Uterus (tissue), 4 donors: ENCODE data around the gene DTX2. TPM values are rescaled to one million over a fixed set of nuclear protein-coding genes. Genes with fewer than 3 reads are reported as not detected.
"Not testable (repeated sequence)": the region's sequence is repeated elsewhere in the genome, so short reads cannot be mapped to it uniquely, and the experiment has no call there.

Source experiments
- DNase-seq, 2 donors: peaks; one replicate each; pipeline ENCODE4 v3.0.0-alpha.2; 2019 to 2020
- H3K27ac ChIP-seq, 2 donors: fragments of 200-600 bp; sonication (generic); 1 replicate in 1 of 2; 2 replicates in 1 of 2; pipeline ENCODE4 v1.5.1; 2016 to 2018
- H3K27me3 ChIP-seq, 2 donors: fragments of 200-600 bp; sonication (generic); one replicate each; pipeline ENCODE4 v1.5.1; 2018 to 2019; ENCODE audit warnings: control low read depth in 1 of 2
- H3K36me3 ChIP-seq, 2 donors: fragments of 200-600 bp; sonication (generic); one replicate each; pipeline ENCODE4 v1.5.1; 2019; ENCODE audit warnings: control low read depth in 1 of 2
- H3K4me1 ChIP-seq, 2 donors: fragments of 200-600 bp; sonication (generic); one replicate each; pipeline ENCODE4 v1.5.1; 2018 to 2019; ENCODE audit warnings: control low read depth in 1 of 2
- H3K4me3 ChIP-seq, 2 donors: fragments of 200-600 bp; sonication (generic); 1 replicate in 1 of 2; 2 replicates in 1 of 2; pipeline ENCODE4 v1.5.1; 2018 to 2019; ENCODE audit warnings: mild to moderate bottlenecking in 1 of 2
- H3K9me3 ChIP-seq, 2 donors: fragments of 200-600 bp; sonication (generic); one replicate each; pipeline ENCODE4 v1.5.1; 2019; ENCODE audit warnings: control low read depth in 1 of 2
- intact Hi-C: fragments of 100-400 bp; cut with DNase I; formaldehyde crosslinking; loops from one replicate; pipeline ENCODE4 v1.15.1; 2023; ENCODE audit warnings: low total_unique reads
- total RNA-seq, 4 donors: library from RNA; depleted of rRNA in 3 of 4; stranded (reverse); fragments of >200 nt in 3 of 4; gene quantifications; one replicate each; pipeline versions ENCODE4 v1.1.0 to v1.2.4, GENCODE V29; 2014 to 2023
- donor health status: DM: yes; HTN: yes; CAD: no.

Gene DTX2
- total RNA-seq, 4 donors from 2014 or later, result 6.9 to 41.5 (median 25.5) TPM

DNA sequence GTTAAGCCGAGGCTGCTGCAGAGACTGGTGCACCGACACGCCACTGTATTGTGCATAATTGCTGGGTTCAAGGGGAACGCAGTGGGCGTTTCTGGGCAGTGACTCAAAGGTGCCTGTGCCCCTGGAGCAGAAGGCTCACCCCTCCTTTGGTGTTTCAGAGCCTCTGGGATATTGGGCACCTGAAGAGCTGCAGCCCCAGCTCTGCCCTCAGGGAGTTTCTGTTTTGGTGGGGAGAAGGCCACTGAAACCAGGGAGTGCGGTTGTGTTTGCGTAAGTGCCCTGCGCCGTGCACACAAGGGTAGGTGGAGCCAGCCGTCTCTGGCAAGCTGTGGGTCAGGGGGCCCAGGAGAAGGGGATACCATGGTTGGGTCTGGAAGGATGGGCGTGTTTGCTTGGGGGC, 14.8 kb downstream of the DTX2 start:
- intact Hi-C loops, H3K27ac ChIP-seq, H3K4me1 ChIP-seq, H3K4me3 ChIP-seq, H3K27me3 ChIP-seq, DNase-seq, H3K9me3 ChIP-seq, H3K36me3 ChIP-seq: not testable (repeated sequence)

DNA sequence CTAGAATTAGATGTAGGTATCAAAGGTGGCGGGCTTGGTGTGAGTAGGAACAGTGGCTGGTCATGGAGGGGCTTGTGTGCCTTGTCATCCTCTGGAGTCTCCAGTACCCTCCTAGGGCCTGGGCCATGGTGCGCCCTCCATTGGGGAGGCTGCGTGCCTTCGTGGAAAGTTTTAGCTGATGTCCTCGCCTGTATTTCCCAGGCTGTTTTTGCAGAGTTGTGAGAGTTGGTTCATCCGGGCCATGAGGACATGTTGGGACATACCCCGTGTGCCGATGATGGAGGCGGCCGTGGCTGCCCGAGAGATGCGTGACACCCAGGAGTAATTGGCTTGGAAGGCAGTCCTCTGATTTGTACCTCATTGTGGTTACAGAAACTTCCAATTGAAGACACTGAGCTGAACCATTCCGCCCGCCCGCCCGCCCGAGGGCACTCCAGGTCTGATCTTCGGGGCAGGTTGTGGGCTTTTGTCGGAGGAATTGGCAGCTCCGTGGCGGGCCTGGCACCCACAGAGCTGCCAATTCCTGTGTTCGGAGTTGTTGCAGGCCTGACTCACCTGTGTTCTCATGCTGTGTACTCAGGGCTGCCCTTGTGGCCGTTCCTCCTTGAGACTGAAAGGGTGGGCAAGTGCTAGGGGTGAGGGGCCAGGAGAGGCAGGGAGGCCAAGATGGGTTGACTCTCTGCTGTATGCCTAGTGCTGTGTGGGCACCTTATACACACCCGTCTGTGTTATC, 15.4 kb downstream of the DTX2 start:
- intact Hi-C loops, H3K4me1 ChIP-seq, H3K4me3 ChIP-seq, H3K27ac ChIP-seq, DNase-seq, H3K9me3 ChIP-seq, H3K27me3 ChIP-seq, H3K36me3 ChIP-seq: not testable (repeated sequence)

DNA sequence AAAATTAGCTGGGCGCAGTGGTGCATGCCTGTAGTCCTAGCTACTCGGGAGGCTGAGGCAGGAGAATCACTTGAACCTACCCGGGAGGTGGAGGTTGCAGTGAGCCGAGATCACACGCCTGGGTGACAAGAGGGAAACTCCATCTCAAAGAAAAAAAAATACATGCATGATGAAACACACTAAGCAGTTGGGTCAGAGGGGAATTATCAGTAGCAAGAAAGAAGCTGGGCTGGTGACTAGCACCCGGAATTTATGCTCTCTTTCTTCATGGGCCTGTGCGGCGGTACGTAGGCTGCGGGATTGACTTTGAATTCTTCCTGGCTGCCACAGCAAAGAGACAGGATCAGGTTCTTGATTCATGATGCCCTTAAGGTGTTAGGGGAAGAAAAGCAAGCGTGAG, 18.1 kb downstream of the DTX2 start:
- H3K4me1 ChIP-seq, DNase-seq, H3K27me3 ChIP-seq, H3K27ac ChIP-seq, H3K9me3 ChIP-seq, H3K4me3 ChIP-seq, intact Hi-C loops, H3K36me3 ChIP-seq: not testable (repeated sequence)

DNA sequence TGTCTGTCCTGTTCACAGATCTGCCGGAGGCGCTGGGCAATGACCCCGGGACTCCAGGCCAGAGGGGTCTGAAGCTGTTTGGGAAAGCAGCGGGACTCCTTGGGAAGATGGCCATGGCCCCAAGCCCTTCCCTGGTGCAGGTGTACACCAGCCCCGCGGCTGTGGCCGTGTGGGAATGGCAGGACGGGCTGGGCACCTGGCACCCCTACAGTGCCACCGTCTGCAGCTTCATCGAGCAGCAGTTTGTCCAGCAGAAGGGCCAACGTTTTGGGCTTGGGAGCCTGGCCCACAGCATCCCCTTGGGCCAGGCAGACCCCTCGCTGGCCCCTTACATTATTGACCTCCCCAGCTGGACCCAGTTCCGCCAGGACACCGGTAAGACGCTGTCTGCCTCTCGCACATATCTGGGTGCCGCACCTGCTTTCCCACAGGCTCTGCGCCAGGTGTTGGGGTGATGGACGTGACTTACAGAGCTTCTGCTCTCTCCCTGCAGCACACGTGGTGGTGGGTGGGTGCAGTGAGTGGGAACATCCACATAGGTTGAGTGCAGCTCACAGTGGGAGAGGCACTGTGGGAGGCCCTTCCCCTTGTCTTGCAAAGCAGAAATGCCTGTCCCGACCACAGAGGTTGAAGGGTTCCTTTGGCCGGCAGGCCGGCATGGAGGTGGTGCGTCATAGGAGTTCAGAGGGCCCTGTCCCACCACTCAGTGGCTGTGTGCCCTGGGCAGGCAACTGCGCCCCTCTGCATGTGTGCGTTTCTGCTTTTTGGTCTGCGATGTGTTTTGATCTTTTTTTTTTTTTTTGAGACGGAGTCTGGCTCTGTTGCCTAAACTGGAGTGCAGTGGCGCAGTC, 19.1 kb downstream of the DTX2 start:
- H3K4me3 ChIP-seq, H3K36me3 ChIP-seq, DNase-seq, H3K9me3 ChIP-seq, intact Hi-C loops, H3K27me3 ChIP-seq, H3K4me1 ChIP-seq, H3K27ac ChIP-seq: not testable (repeated sequence)

DNA sequence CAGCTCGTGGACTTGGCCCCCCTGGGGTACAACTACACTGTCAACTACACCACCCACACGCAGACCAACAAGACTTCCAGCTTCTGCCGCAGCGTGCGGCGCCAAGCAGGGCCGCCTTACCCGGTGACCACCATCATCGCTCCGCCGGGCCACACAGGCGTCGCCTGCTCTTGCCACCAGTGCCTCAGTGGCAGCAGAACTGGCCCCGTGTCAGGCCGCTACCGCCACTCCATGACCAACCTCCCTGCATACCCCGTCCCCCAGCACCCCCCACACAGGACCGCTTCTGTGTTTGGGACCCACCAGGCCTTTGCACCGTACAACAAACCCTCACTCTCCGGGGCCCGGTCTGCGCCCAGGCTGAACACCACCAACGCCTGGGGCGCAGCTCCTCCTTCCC, 21.2 kb downstream of the DTX2 start:
- DNase-seq, H3K4me3 ChIP-seq, H3K27me3 ChIP-seq, H3K9me3 ChIP-seq, H3K36me3 ChIP-seq, H3K4me1 ChIP-seq, intact Hi-C loops, H3K27ac ChIP-seq: not testable (repeated sequence)

DNA sequence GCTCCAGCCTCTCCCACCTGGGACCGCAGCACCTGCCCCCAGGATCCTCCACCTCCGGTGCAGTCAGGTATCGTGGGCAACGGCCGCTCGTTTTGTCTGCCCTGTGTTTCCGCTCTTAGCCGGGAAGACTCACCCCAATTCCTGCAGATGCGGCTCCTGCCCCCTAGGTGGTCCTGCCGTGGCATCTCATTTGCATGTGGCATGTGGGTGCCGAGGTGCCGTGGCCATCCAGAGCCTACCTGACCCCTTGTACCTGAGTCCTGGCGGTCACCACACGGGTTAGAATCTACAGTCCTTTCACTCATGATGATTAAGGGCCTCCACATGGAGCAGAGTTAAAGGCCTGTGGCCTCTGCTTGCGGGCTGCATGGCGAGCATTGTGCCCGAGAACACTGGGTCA, 21.6 kb downstream of the DTX2 start:
- not testable (repeated sequence) for H3K9me3 ChIP-seq

DNA sequence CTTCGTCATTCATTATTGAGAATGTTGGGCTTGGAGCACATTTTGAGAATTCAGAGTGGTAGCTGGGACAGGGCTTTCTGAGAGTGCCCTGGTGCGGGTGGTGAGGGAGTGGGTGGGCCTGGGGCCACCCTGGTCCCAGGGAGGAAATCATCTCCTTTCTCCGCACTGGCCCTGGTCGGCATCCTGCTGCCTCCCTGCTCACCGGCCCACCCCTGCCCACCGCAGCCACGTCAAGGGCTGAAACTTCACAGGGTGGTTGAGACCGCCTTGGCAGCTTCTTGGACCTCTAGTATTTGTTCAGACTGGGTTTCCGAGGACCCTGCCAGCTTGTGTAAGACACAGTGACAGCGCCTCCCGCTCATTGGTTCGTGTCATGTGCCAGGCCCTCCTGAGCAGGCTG, 22.9 kb downstream of the DTX2 start:
- H3K4me1 ChIP-seq, H3K4me3 ChIP-seq, H3K9me3 ChIP-seq, H3K27ac ChIP-seq, H3K36me3 ChIP-seq, DNase-seq, H3K27me3 ChIP-seq, intact Hi-C loops: not testable (repeated sequence)

More for the DNA sequence above, 21.6 kb downstream of the DTX2 start:
- H3K27ac ChIP-seq, DNase-seq, H3K4me3 ChIP-seq, H3K27me3 ChIP-seq, H3K4me1 ChIP-seq, H3K36me3 ChIP-seq, intact Hi-C loops: not testable (repeated sequence)

DNA sequence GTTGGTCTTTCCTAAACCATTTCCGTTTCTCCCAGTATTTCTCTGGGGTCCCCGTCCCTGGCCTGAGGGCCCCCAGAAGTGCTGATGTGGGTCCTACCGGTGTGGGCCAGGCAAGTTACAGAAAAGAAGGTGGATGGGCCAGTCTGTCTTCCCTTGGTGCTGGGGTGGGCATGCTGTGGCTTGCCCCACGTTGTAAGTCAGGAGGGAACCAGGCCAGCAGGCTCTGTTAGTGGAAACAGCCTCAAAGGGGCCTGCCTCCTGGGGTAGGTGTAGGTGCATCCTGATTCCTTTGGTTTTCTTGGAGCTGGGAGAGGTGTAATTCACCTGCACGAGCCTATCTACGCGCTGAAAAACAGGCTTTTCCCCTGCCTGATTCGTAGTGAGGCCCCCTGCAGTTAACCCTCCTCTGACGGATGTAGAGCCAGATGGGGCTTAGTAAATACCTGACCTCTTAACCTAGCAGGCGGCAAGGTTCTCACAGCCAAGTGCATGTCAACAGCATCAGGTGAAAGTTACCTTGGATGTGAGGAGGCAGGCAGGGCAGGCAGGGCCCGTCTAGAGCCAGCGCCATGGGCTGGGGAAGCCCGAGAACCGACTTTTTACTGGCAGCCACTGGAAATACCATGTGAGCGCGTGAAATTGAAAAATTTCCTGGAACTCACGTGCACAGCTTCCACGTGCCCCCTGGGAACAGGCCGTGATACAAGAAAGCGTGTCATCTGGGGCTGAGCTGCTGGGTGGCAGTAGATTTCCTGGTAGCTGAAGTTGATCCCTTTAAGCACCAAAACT, 24.5 kb downstream of the DTX2 start:
- H3K4me3 ChIP-seq, H3K27ac ChIP-seq, H3K9me3 ChIP-seq, H3K36me3 ChIP-seq, intact Hi-C loops, H3K27me3 ChIP-seq, H3K4me1 ChIP-seq, DNase-seq: not testable (repeated sequence)

DNA sequence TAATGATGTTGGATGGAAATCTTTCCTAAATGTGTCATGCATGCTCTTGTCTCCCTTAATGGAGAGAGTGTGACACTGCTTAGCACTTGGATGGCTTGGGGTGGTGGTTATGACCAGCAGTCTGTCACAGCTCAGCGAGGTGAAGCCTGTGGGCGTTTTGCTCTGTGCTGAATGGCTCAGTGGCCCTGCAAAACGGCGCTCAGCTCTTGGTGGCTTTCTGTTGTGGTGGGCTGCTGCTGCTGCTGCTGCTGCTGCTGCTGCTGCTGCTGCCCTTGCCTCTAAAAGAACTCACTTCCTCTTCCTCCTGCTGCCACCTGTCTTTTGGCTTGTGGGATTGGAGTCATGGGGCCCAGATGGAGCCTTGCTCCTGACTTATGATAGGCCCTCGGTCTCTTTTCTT, 25.1 kb downstream of the DTX2 start:
- intact Hi-C loops, H3K4me1 ChIP-seq, H3K36me3 ChIP-seq, H3K4me3 ChIP-seq, H3K9me3 ChIP-seq, H3K27me3 ChIP-seq, H3K27ac ChIP-seq, DNase-seq: not testable (repeated sequence)

DNA sequence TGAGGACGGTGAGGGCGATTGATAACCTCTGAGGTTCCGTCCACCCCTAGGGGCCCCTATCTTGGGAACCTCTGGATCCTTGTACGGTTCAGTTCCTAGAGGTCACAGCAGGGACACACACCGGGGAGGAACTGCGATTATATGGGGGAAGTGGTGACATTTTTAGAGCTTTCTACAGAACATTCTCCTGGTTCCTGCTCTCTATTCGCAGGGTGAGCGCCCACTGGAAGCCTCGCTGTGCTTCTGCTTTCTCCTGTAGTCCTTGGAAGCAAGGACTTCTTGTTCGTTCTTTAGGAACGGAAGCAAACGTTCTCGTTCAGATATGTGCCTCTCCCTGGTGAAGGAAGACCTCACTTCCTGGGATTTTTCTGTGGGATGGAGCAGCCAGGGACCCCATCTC, 26.5 kb downstream of the DTX2 start:
- H3K27me3 ChIP-seq, intact Hi-C loops, DNase-seq, H3K4me1 ChIP-seq, H3K36me3 ChIP-seq, H3K27ac ChIP-seq, H3K9me3 ChIP-seq, H3K4me3 ChIP-seq: not testable (repeated sequence)

DNA sequence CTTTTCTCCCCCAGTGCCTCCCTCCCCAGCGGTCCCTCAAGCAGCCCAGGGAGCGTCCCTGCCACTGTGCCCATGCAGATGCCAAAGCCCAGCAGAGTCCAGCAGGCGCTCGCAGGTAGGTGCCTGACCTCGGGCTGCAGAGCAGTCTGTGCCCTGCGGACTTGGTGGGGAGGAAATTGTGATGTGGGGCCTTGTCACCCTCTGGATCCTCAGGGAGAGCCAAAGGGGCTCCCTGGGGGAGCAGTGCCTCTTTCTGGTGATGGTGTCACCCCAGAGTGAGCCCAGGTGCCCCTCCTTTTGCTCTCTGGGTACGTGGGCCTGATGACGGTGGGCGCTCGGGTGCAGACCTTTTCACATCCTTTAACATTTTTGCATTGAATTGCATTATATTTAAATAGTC, 30.6 kb downstream of the DTX2 start:
- H3K27me3 ChIP-seq, H3K4me1 ChIP-seq, DNase-seq, intact Hi-C loops, H3K4me3 ChIP-seq, H3K9me3 ChIP-seq, H3K27ac ChIP-seq, H3K36me3 ChIP-seq: not testable (repeated sequence)

DNA sequence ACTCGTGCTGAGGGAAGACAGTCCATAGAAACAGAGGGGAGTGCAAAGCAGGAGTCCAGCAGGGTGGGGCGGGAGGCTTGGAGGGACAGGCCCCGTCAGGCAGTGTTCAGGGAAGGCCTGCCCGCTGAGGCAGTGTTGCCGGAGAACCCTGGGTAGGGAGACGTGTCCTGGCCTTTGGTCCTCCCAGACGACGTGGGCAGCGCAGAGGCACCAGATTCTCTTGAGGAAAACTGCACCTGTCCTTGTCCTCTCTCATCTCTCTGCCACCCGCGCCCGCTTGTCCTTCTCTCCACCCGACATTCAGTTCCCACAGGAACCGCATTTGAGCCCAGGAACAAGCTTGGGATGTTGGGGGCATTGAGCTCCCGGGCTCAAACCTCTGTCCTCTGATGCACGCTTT, 34.2 kb downstream of the DTX2 start:
- H3K27ac ChIP-seq, DNase-seq, H3K36me3 ChIP-seq, H3K4me1 ChIP-seq, H3K9me3 ChIP-seq, intact Hi-C loops, H3K27me3 ChIP-seq, H3K4me3 ChIP-seq: not testable (repeated sequence)

DNA sequence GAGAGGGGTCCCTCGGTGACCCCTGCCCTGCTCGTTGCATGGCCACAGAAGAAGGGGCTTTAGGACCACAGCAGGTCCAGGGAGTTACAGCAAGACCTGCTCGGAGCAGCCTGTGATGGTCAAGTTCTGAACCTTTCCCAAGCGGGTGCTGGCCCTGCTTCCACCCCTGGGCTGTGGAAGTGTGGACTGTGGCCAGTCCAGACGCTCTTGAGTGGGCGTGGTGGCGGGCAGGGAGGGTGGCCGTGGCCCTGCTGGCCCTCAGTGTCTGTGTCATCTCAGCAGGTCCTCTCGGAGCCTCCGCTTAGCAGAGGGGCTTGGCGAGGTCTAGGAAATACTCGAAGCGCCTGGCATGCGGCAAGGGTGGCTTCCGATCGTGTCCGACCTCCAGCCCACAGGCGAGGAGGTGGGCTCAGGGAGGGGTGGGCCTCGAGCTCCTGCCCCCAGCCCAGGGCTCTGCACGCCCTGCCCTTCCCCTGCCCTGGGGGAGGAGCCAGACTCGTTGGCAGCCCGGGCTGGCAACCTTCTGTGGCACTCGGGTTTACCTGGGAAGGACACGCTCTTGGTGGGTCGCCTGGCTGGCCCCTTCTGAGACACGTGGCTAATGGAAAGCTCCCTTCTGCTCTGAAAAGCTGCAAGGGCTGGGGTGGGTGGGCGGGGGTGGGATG, 36.5 kb downstream of the DTX2 start:
- H3K9me3 ChIP-seq, DNase-seq, H3K4me3 ChIP-seq, H3K4me1 ChIP-seq, intact Hi-C loops, H3K27me3 ChIP-seq, H3K27ac ChIP-seq, H3K36me3 ChIP-seq: not testable (repeated sequence)
